GM12878 (cell line): ENCODE results near the gene NCLN. TPM values are rescaled to one million over a fixed set of nuclear protein-coding genes. Genes with fewer than 3 reads are reported as not detected.

ENCODE experiments used
- ATAC-seq: fragments of 200-7000 bp; cut with Tn5 transposase; 3 replicates; pipeline ENCODE4 v1.9.1; 2020; ENCODE audit warnings: mild to moderate bottlenecking, moderate library complexity
- BruUV-seq: library from RNA; stranded (reverse); fragments of 400-500 nt; replicated peaks from 2 replicates; lab custom pipeline; 2021; lab: Mats Ljungman, UMichigan
- CTCF ChIA-PET: fragments of 300-600 bp; sonication (Branson Sonifier 250); formaldehyde crosslinking; extraction: SDS; loops from one replicate; lab custom pipeline; 2021; ENCODE audit warnings: inconsistent platforms; lab: Yijun Ruan, JAX
- POLR2A ChIA-PET: fragments of 350-600 bp; formaldehyde crosslinking; extraction: SDS; loops from one replicate; lab custom pipeline; 2021; ENCODE audit warnings: inconsistent platforms; lab: Charles Lee
- RAD21 ChIA-PET: fragments of 300-600 bp; sonication (Branson Sonifier 250); formaldehyde crosslinking; loops from one replicate; lab custom pipeline; 2023; ENCODE audit warnings: antibody characterized with exemption; ENCODE audit not compliant: unreplicated experiment; lab: Charles Lee
- SMC1A ChIA-PET: fragments of 300-600 bp; sonication (Branson Sonifier 250); formaldehyde crosslinking; loops from one replicate; lab custom pipeline; 2023; ENCODE audit not compliant: unreplicated experiment, uncharacterized antibody; lab: Charles Lee
- DNase-seq: peaks from one replicate; pipeline ENCODE4 v3.0.0-alpha.2; 2011; ENCODE audit warnings: low read depth, low spot score
- FAIRE-seq: peaks from 3 replicates; lab custom pipeline; 2011; peaks lifted over from hg19 to GRCh38; lab: Jason Lieb, UNC
- H2AFZ ChIP-seq: 2 replicates; pipeline ENCODE4 v1.6.0; 2011; ENCODE audit warnings: low read depth, low read length, control low read depth; ENCODE audit not compliant: control insufficient read depth
- H3K27ac ChIP-seq: 2 replicates; pipeline ENCODE4 v1.5.1; 2011; ENCODE audit warnings: control low read depth; ENCODE audit not compliant: control insufficient read depth, insufficient read depth
- H3K27me3 ChIP-seq, 2 experiments: replicated peaks in 1 of 2; 2 replicates each; pipeline versions ENCODE4 v1.6.0 to v1.6.1; 2011; ENCODE audit warnings: low read length in 1 of 2; ENCODE audit not compliant: control insufficient read depth in 2 of 2, insufficient read depth in 2 of 2
- H3K36me3 ChIP-seq, 2 experiments: 2 replicates each; pipeline ENCODE4 v1.5.1; 2011; ENCODE audit warnings: low read length in 1 of 2; ENCODE audit not compliant: control insufficient read depth in 2 of 2, insufficient read depth in 2 of 2
- H3K4me1 ChIP-seq: 2 replicates; pipeline ENCODE4 v1.6.1; 2011; ENCODE audit warnings: mild to moderate bottlenecking, low read length, moderate library complexity, mixed read lengths; ENCODE audit not compliant: control insufficient read depth, insufficient read depth
- H3K4me2 ChIP-seq: 2 replicates; pipeline ENCODE4 v1.6.0; 2011; ENCODE audit warnings: control low read depth; ENCODE audit not compliant: control insufficient read depth, insufficient read depth
- H3K4me3 ChIP-seq: fragments of 200-600 bp; sonication (generic); 2 replicates; pipeline ENCODE4 v1.5.1; 2016
- H3K79me2 ChIP-seq: 2 replicates; pipeline ENCODE4 v1.6.0; 2011; ENCODE audit warnings: low read length; ENCODE audit not compliant: control insufficient read depth, insufficient read depth
- H3K9ac ChIP-seq: 2 replicates; pipeline ENCODE4 v1.8.0; 2011; ENCODE audit warnings: low read length, control low read depth, mixed read lengths; ENCODE audit not compliant: control insufficient read depth, insufficient read depth
- H3K9me3 ChIP-seq: replicated peaks from 3 replicates; pipeline ENCODE4 v1.5.1; 2011; ENCODE audit warnings: mild to moderate bottlenecking, low read length; ENCODE audit not compliant: control insufficient read depth, insufficient read depth
- H4K20me1 ChIP-seq: 2 replicates; pipeline ENCODE4 v1.6.0; 2011; ENCODE audit not compliant: control insufficient read depth, insufficient read depth
- BCL11A ChIP-seq: IDR thresholded peaks from 2 replicates; pipeline ENCODE4 v1.6.1; 2011; ENCODE audit warnings: low read depth, low read length
- BMI1 ChIP-seq: fragments of 450-650 bp; IDR thresholded peaks from 2 replicates; pipeline ENCODE4 v1.6.1; 2016; ENCODE audit warnings: mild to moderate bottlenecking, moderate library complexity, borderline replicate concordance
- GATAD2B ChIP-seq: fragments of 450-650 bp; conservative IDR thresholded peaks from 2 replicates; pipeline ENCODE4 v1.6.1; 2017; ENCODE audit warnings: low read depth, mild to moderate bottlenecking, moderate library complexity
- KAT2A ChIP-seq: conservative IDR thresholded peaks from 2 replicates; pipeline ENCODE4 v1.6.1; 2011; ENCODE audit warnings: low read depth, low read length; ENCODE audit not compliant: control insufficient read depth
- MXI1 ChIP-seq: fragments of 150-350 bp; IDR thresholded peaks from 2 replicates; pipeline ENCODE4 v1.6.1; 2011; ENCODE audit warnings: low read depth, mild to moderate bottlenecking, inconsistent platforms, low read length, improper control_type of control experiment
- MYB ChIP-seq: fragments of 150-350 bp; IDR thresholded peaks from 2 replicates; pipeline ENCODE4 v1.6.1; 2014; ENCODE audit warnings: mild to moderate bottlenecking, low read depth, low read length, borderline replicate concordance
- MYC ChIP-seq: IDR thresholded peaks from 2 replicates; pipeline ENCODE4 v1.6.1; 2011; ENCODE audit warnings: mild to moderate bottlenecking, low read length, moderate library complexity, inconsistent platforms; ENCODE audit not compliant: insufficient read depth, insufficient replicate concordance, insufficient read length, severe bottlenecking
- NR2C1 ChIP-seq: fragments of 450-650 bp; IDR thresholded peaks from 2 replicates; pipeline ENCODE4 v1.6.1; 2017; ENCODE audit warnings: antibody characterized with exemption, mild to moderate bottlenecking, moderate library complexity
- PAX5 ChIP-seq: IDR thresholded peaks from 2 replicates; pipeline ENCODE4 v1.6.1; 2011; ENCODE audit warnings: low read depth, low read length, borderline replicate concordance
- PAX8 ChIP-seq: fragments of 450-650 bp; IDR thresholded peaks from 2 replicates; pipeline ENCODE4 v1.6.1; 2017; ENCODE audit warnings: mild to moderate bottlenecking, moderate library complexity
- SIN3A ChIP-seq: IDR thresholded peaks from 2 replicates; pipeline ENCODE4 v1.6.1; 2012; ENCODE audit warnings: low read depth, low read length, improper control_type of control experiment
- WGBS: methylation state at CpG from one replicate; pipeline ENCODE4 v1.1.6; 2016; ENCODE audit warnings: low lambda C conversion rate; ENCODE audit not compliant: insufficient replicate concordance, insufficient coverage; ENCODE audit errors: missing lambda C conversion rate; 5-methylcytosine and 5-hydroxymethylcytosine counted together
- in situ Hi-C: fragments of 300-500 bp; cut with MboI; formaldehyde crosslinking; loops from 9 replicates; pipeline ENCODE4 v1.14.3; 2018; ENCODE audit warnings: mixed read lengths
- intact Hi-C: fragments of 100-400 bp; cut with micrococcal nuclease; formaldehyde crosslinking; loops from one replicate; pipeline ENCODE4 v1.14.2; 2022; ENCODE audit not compliant: unreplicated experiment
- polyA plus RNA-seq, 11 experiments: library from polyadenylated mRNA; depleted of rRNA in 4 of 11; unstranded in 6 of 11; stranded (reverse) in 5 of 11; fragments of >200 nt; fragmentation: Nextera tagmentation in 4 of 11; fragmentation: Illumina TruSeq in 1 of 11; extraction: Ambion mirVana in 4 of 11; extraction: Trizol in 1 of 11; gene quantifications; 1 replicate in 1 of 11; 2 replicates in 10 of 11; pipeline versions ENCODE4 v1.2.1 to v1.2.3, GENCODE V29; 2011 to 2016; ENCODE audit warnings: inconsistent platforms in 2 of 11, missing spikeins in 2 of 11, low read depth in 1 of 11
- total RNA-seq, 4 experiments: library from RNA; depleted of rRNA in 3 of 4; stranded (reverse); fragments of >200 nt in 3 of 4; fragmentation: Illumina TruSeq in 1 of 4; extraction: Trizol in 1 of 4; gene quantifications; 2 replicates each; pipeline versions ENCODE4 v1.2.1 to v1.2.3, GENCODE V29; 2013 to 2021
- TF ChIP-seq, protein P1 (sequence below): IDR thresholded peaks from 2 replicates; pipeline ENCODE4 v1.6.1; 2012; ENCODE audit warnings: mild to moderate bottlenecking, low read depth, low read length
- TF ChIP-seq, protein P2 (sequence below), 3 experiments: IDR thresholded peaks in 2 of 3; conservative IDR thresholded peaks in 1 of 3; 2 replicates each; pipeline ENCODE4 v1.5.1; 2011; ENCODE audit warnings: low read depth in 3 of 3, low read length in 3 of 3, mild to moderate bottlenecking in 3 of 3, control low read depth in 2 of 3, moderate library complexity in 2 of 3, inconsistent platforms in 1 of 3, mixed read lengths in 1 of 3; ENCODE audit not compliant: control insufficient read depth in 2 of 3, insufficient read depth in 1 of 3; ENCODE audit errors: extremely low read depth in 1 of 3

The NCLN gene
- total and polyA plus RNA-seq, 10 of the 15 experiments (the other 5 are each of a cell fraction or from before 2014, with no cell fraction given) = 2.2 to 79.1 (median 36.0) TPM

DNA sequence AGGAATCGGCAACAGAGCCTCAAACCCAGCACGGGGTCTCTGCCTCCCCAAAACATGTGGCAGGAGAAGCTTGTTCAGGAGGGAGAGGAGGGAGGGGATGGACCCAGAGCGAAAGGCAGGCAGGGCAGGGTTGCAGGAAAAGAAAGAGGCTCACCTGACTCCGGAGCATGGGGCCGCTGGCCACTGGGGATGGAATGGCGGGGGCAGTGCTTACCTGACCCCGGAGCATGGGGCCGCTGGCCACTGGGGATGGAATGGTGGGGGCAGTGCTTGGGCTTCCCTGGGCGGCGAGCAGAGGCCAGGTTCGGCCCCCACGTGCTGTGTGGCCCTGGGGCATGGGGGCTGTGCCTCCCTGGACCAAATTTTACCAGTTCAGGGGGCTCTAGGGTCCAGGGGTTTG, 25.5 kb downstream of the NCLN start:
- intact Hi-C loops = no loop called here
- Histone ChIP-seq H3K27ac (no peak overlapping the region), H3K27me3 (no peaks in the 10 kb centered on the region), H3K9ac (no peak overlapping the region), H4K20me1 (no peaks in the 10 kb centered on the region), H3K9me3 (no peaks in the 10 kb centered on the region), H3K4me2 (no peak overlapping the region), H2AFZ (no peak overlapping the region), H3K4me1 (no peaks in the 10 kb centered on the region), H3K4me3 (no peak overlapping the region), H3K36me3 (peaks cover 0 to 11% of the 10 kb centered on the region in 2 experiments; a peak in 2 of 4 replicates), H3K79me2 (no peaks in the 10 kb centered on the region)
- TF ChIP-seq BCL11A (no peak), MXI1 (no peak), SIN3A (no peak), MYB (no peak), MYC (no peak), BMI1 (no peak), KAT2A (no peak), PAX5 (no peak), NR2C1 (no peak), GATAD2B (no peak), PAX8 (no peak)
- TF ChIP-seq, protein P1, sequence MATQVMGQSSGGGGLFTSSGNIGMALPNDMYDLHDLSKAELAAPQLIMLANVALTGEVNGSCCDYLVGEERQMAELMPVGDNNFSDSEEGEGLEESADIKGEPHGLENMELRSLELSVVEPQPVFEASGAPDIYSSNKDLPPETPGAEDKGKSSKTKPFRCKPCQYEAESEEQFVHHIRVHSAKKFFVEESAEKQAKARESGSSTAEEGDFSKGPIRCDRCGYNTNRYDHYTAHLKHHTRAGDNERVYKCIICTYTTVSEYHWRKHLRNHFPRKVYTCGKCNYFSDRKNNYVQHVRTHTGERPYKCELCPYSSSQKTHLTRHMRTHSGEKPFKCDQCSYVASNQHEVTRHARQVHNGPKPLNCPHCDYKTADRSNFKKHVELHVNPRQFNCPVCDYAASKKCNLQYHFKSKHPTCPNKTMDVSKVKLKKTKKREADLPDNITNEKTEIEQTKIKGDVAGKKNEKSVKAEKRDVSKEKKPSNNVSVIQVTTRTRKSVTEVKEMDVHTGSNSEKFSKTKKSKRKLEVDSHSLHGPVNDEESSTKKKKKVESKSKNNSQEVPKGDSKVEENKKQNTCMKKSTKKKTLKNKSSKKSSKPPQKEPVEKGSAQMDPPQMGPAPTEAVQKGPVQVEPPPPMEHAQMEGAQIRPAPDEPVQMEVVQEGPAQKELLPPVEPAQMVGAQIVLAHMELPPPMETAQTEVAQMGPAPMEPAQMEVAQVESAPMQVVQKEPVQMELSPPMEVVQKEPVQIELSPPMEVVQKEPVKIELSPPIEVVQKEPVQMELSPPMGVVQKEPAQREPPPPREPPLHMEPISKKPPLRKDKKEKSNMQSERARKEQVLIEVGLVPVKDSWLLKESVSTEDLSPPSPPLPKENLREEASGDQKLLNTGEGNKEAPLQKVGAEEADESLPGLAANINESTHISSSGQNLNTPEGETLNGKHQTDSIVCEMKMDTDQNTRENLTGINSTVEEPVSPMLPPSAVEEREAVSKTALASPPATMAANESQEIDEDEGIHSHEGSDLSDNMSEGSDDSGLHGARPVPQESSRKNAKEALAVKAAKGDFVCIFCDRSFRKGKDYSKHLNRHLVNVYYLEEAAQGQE = no peak
- TF ChIP-seq, protein P2, sequence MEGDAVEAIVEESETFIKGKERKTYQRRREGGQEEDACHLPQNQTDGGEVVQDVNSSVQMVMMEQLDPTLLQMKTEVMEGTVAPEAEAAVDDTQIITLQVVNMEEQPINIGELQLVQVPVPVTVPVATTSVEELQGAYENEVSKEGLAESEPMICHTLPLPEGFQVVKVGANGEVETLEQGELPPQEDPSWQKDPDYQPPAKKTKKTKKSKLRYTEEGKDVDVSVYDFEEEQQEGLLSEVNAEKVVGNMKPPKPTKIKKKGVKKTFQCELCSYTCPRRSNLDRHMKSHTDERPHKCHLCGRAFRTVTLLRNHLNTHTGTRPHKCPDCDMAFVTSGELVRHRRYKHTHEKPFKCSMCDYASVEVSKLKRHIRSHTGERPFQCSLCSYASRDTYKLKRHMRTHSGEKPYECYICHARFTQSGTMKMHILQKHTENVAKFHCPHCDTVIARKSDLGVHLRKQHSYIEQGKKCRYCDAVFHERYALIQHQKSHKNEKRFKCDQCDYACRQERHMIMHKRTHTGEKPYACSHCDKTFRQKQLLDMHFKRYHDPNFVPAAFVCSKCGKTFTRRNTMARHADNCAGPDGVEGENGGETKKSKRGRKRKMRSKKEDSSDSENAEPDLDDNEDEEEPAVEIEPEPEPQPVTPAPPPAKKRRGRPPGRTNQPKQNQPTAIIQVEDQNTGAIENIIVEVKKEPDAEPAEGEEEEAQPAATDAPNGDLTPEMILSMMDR (IDR thresholded peaks at IDR 0.05 in 2 of 3, conservative IDR thresholded peaks at IDR 0.05 in 1 of 3; ENCODE audit: control insufficient read depth in 2 of 3, extremely low read depth in 1 of 3, insufficient read depth in 1 of 3, low read depth in 3 of 3, low read length in 3 of 3) = no peak
- ChIA-PET RAD21 (no interaction called here), CTCF (interaction anchor here (1.3 to 3.3 kb wide), 2 partner anchors 136 to 260 kb away, joined by 3 to 11 read pairs; no protein-coding TSS in a partner anchor), POLR2A (interaction anchor here (1.0 kb wide), 1 partner anchor 30 kb away, joined by 3 read pairs; no protein-coding TSS in a partner anchor), SMC1A (interaction anchor here (1.3 kb wide), 1 partner anchor 261 kb away, joined by 3 read pairs; no protein-coding TSS in a partner anchor)
- FAIRE-seq = no peak
- BruUV-seq = no TSS peak
- no peak for DNase-seq
- in situ Hi-C loops = no loop called here
- ATAC-seq = no peak
- 60% methylated on average over 12 of the region's 12 CpGs for WGBS
